Right lobe of liver (tissue), 4 donors: Measurements from ENCODE around the gene TAF12.

Experiments
- CTCF ChIP-seq, 4 donors: fragments of 200-600 bp in 3 of 4; fragments of 450-650 bp in 1 of 4; IDR thresholded peaks; one replicate each; pipeline versions ENCODE4 v1.5.1 to v1.8.0; 2016 to 2022; ENCODE audit warnings: antibody characterized with exemption in 4 of 4, mild to moderate bottlenecking in 2 of 4
- POLR2A ChIP-seq: fragments of 450-650 bp; IDR thresholded peaks from one replicate; pipeline ENCODE4 v1.6.1; 2017; ENCODE audit warnings: antibody characterized with exemption, mild to moderate bottlenecking
- donor health status: DM: no; HTN: no; CAD: no.
- donor health status: DM: no; HTN: no; CAD: no.
- donor health status: DM: no; HTN: yes; CAD: no.

GRCh38 chr1:28671254-28671780 lies 28.4 kb upstream of the TAF12 start:
- no peak for TF ChIP-seq CTCF (IDR thresholded peaks at IDR 0.05)
- TF ChIP-seq POLR2A: no peak
